Peyer's patch (tissue), 4 donors: ENCODE measurements around the gene LASP1.

Experiments used
- CTCF ChIP-seq, 6 experiments: fragments of 450-650 bp in 4 of 6; fragments of 200-600 bp in 2 of 6; sonication (generic) in 1 of 6; IDR thresholded peaks; one replicate each; pipeline ENCODE4 v1.5.1; 2017 to 2019; ENCODE audit warnings: antibody characterized with exemption in 6 of 6, mild to moderate bottlenecking in 3 of 6, moderate library complexity in 1 of 6
- POLR2A ChIP-seq, 2 donors: fragments of 450-650 bp; IDR thresholded peaks; one replicate each; pipeline ENCODE4 v1.5.1; 2017; ENCODE audit warnings: antibody characterized with exemption in 2 of 2, mild to moderate bottlenecking in 2 of 2, moderate library complexity in 2 of 2

GRCh38 chr17:38917259-38917658 lies 47.4 kb downstream of the LASP1 start:
- no peak for TF ChIP-seq POLR2A (IDR thresholded peaks at IDR 0.05)
- no peak for TF ChIP-seq CTCF (IDR thresholded peaks at IDR 0.05)
